GM11168 (cell line): Measurements from ENCODE around the gene TCP11X1.
"Not testable (repeated sequence)": the region's sequence is repeated elsewhere in the genome, so short reads cannot be mapped to it uniquely, and the experiment has no call there.

Experiments used
- in situ Hi-C: fragments of 300-500 bp; cut with MboI; formaldehyde crosslinking; loops from one replicate; pipeline ENCODE4 v1.12.0; 2022; ENCODE audit warnings: low sequenced_read_pairs; ENCODE audit not compliant: unreplicated experiment

Gene TCP11X1

GRCh38 chrX:102214986-102215385 is at the start of gene TCP11X1:
TSS of gene TCP11X1 (plus strand) at chrX:102215301.
- in situ Hi-C loops, result loop anchor here (25.0 kb wide), 1 partner anchor 297 kb away; the partner anchor contains the start of gene TMSB15A

GRCh38 chrX:102185967-102186720 is 29.0 kb upstream of the TCP11X1 start:
- in situ Hi-C loops, result no loop called here

GRCh38 chrX:102207940-102208339 is 7.2 kb upstream of the TCP11X1 start:
- in situ Hi-C loops, result loop anchor here (25.0 kb wide), 1 partner anchor 304 kb away; the partner anchor contains the start of gene TMSB15A

GRCh38 chrX:102216497-102216896 is 1.4 kb downstream of the TCP11X1 start:
- in situ Hi-C loops, result loop anchor here (25.0 kb wide), 1 partner anchor 296 kb away; the partner anchor contains the start of gene TMSB15A

- in situ Hi-C loops, result not testable (repeated sequence)
These were observed 20.6 kb downstream of the TCP11X1 start for GRCh38 chrX:102235678-102236077.

- in situ Hi-C loops, result not testable (repeated sequence)
These were observed 25.2 kb downstream of the TCP11X1 start for GRCh38 chrX:102240265-102240664.

- in situ Hi-C loops, result not testable (repeated sequence)
These were observed 31.8 kb downstream of the TCP11X1 start, which contains the start of gene NXF2 for GRCh38 chrX:102246893-102247292. TSS of gene NXF2 (plus strand) at chrX:102247167. CDS start at chrX:102307079, 59,912 bp downstream.

GRCh38 chrX:102272231-102272630 is 57.1 kb downstream of the TCP11X1 start:
- in situ Hi-C loops, result not testable (repeated sequence)
